CD4-positive, CD25-positive, alpha-beta regulatory T cell (primary cell): ENCODE results near the gene GUCY1B1. TPM values are rescaled to one million over a fixed set of nuclear protein-coding genes. Genes with fewer than 3 reads are reported as not detected.

ENCODE experiments used
- ATAC-seq, 2 donors: fragments of 150-1000 bp; cut with Tn5 transposase; one replicate each; pipeline ENCODE4 v1.10.0; 2021; ENCODE audit warnings: low read depth in 2 of 2, moderate number of reproducible peaks in 2 of 2, moderate library complexity in 1 of 2
- DNase-seq, 3 donors: peaks; one replicate each; pipeline versions ENCODE4 v3.0.0 to v3.0.0-alpha.2; 2012 to 2022; ENCODE audit warnings: mixed read lengths in 1 of 3
- H3K27ac ChIP-seq: one replicate; pipeline ENCODE4 v1.7.0; 2013; ENCODE audit warnings: mild to moderate bottlenecking, low read length; ENCODE audit not compliant: insufficient read depth, poor library complexity, severe bottlenecking
- H3K27me3 ChIP-seq: one replicate; pipeline ENCODE4 v1.7.0; 2013; ENCODE audit warnings: low read length; ENCODE audit not compliant: control insufficient read depth, insufficient read depth
- H3K36me3 ChIP-seq: one replicate; pipeline ENCODE4 v1.7.0; 2013; ENCODE audit warnings: mild to moderate bottlenecking, low read length, moderate library complexity; ENCODE audit not compliant: control insufficient read depth, insufficient read depth
- H3K4me1 ChIP-seq: 2 replicates; pipeline ENCODE4 v1.7.0; 2013; ENCODE audit warnings: mild to moderate bottlenecking, low read length; ENCODE audit not compliant: insufficient read depth, control insufficient read depth, poor library complexity, severe bottlenecking
- H3K4me3 ChIP-seq: one replicate; pipeline ENCODE4 v1.7.0; 2013; ENCODE audit warnings: low read depth, mild to moderate bottlenecking, low read length, moderate library complexity
- H3K9me3 ChIP-seq, 2 experiments: 1 replicate in 1 of 2; 2 replicates in 1 of 2; pipeline ENCODE4 v1.7.0; 2013; ENCODE audit warnings: low read length in 2 of 2, mild to moderate bottlenecking in 1 of 2, moderate library complexity in 1 of 2; ENCODE audit not compliant: control insufficient read depth in 2 of 2
- H3K27ac Mint-ChIP-seq, 3 donors: one replicate each; pipeline ENCODE4 v1.8.0; 2020 to 2022; ENCODE audit warnings: mild to moderate bottlenecking in 3 of 3, mixed read lengths in 3 of 3, moderate library complexity in 2 of 3
- H3K27me3 Mint-ChIP-seq: one replicate; pipeline ENCODE4 v1.8.0; 2022; ENCODE audit warnings: mild to moderate bottlenecking, mixed read lengths
- H3K36me3 Mint-ChIP-seq: one replicate; pipeline ENCODE4 v1.8.0; 2020; ENCODE audit warnings: mixed read lengths
- H3K4me1 Mint-ChIP-seq, 4 donors: one replicate each; pipeline ENCODE4 v1.8.0; 2020 to 2022; ENCODE audit warnings: mixed read lengths in 4 of 4, mild to moderate bottlenecking in 1 of 4
- H3K4me3 Mint-ChIP-seq, 4 donors: one replicate each; pipeline ENCODE4 v1.8.0; 2020 to 2022; ENCODE audit warnings: mild to moderate bottlenecking in 4 of 4, mixed read lengths in 4 of 4, moderate library complexity in 3 of 4
- H3K9me3 Mint-ChIP-seq, 7 donors: one replicate each; pipeline ENCODE4 v1.8.0; 2020 to 2022; ENCODE audit warnings: mixed read lengths in 7 of 7, mild to moderate bottlenecking in 3 of 7, moderate library complexity in 2 of 7
- polyA plus RNA-seq, 4 donors: library from polyadenylated mRNA; unstranded; fragments of 300-500 nt; fragmentation: Illumina TruSeq; gene quantifications; one replicate each; pipeline ENCODE4 v1.2.3, GENCODE V29; 2021
- total RNA-seq: library from RNA; stranded (reverse); gene quantifications from one replicate; pipeline ENCODE4 v1.2.3, GENCODE V29; 2022

Gene GUCY1B1
- total and polyA plus RNA-seq, 5 donors from 2014 or later = 0.12 to 2.5 (median 0.16) TPM; not detected in 2

- H3K4me3 ChIP-seq = no peak overlapping the region
- H3K36me3 Mint-ChIP-seq = no peaks in the 10 kb centered on the region
- peaks cover 19% of the 10 kb centered on the region for H3K27me3 Mint-ChIP-seq
- H3K4me3 Mint-ChIP-seq = no peak overlapping the region
- H3K4me1 Mint-ChIP-seq = peaks cover 0 to 4% (median 0%) of the 10 kb centered on the region in 4 donors
- H3K27ac Mint-ChIP-seq = no peak overlapping the region
- peaks cover 8% of the 10 kb centered on the region for H3K4me1 ChIP-seq
- no peaks in the 10 kb centered on the region for H3K9me3 ChIP-seq
- DNase-seq (no peak), ATAC-seq (no peak)
- peaks cover 0 to 5% (median 0%) of the 10 kb centered on the region in 7 donors for H3K9me3 Mint-ChIP-seq
- no peak overlapping the region for H3K27ac ChIP-seq
- no peaks in the 10 kb centered on the region for H3K36me3 ChIP-seq
- H3K27me3 ChIP-seq = peaks cover 15% of the 10 kb centered on the region
Observed at GRCh38 chr4:155762334-155762733, 3.5 kb downstream of the GUCY1B1 start.

- H3K36me3 ChIP-seq = no peaks in the 10 kb centered on the region
- peaks cover 8% of the 10 kb centered on the region for H3K27me3 ChIP-seq
- H3K9me3 ChIP-seq = no peaks in the 10 kb centered on the region
- DNase-seq = no peak
- peaks cover 0 to 5% (median 0%) of the 10 kb centered on the region in 7 donors for H3K9me3 Mint-ChIP-seq
- H3K4me3 Mint-ChIP-seq = no peak overlapping the region
- peaks cover 8% of the 10 kb centered on the region for H3K27me3 Mint-ChIP-seq
- H3K4me1 ChIP-seq = peaks cover 8% of the 10 kb centered on the region
- no peak overlapping the region for H3K27ac ChIP-seq
- no peak for ATAC-seq
- no peak overlapping the region for H3K27ac Mint-ChIP-seq
- H3K36me3 Mint-ChIP-seq = no peaks in the 10 kb centered on the region
- H3K4me3 ChIP-seq = no peak overlapping the region
- peaks cover 0 to 2% (median 0%) of the 10 kb centered on the region in 4 donors for H3K4me1 Mint-ChIP-seq
Observed at GRCh38 chr4:155763551-155763950, 4.7 kb downstream of the GUCY1B1 start.

- Mint-ChIP-seq H3K27ac (no peak overlapping the region), H3K36me3 (no peaks in the 10 kb centered on the region), H3K9me3 (peaks cover 0 to 7% (median 0%) of the 10 kb centered on the region in 7 donors), H3K27me3 (peaks cover 6% of the 10 kb centered on the region), H3K4me1 (no peaks in the 10 kb centered on the region), H3K4me3 (no peak overlapping the region)
- H3K4me1 ChIP-seq = no peaks in the 10 kb centered on the region
- DNase-seq (no peak), ATAC-seq (no peak)
- H3K27ac ChIP-seq = no peak overlapping the region
- H3K9me3 ChIP-seq = no peaks in the 10 kb centered on the region
- H3K27me3 ChIP-seq = peaks cover 7% of the 10 kb centered on the region
- no peaks in the 10 kb centered on the region for H3K36me3 ChIP-seq
- H3K4me3 ChIP-seq = no peak overlapping the region
Observed at GRCh38 chr4:155765149-155765548, 6.3 kb downstream of the GUCY1B1 start.

GRCh38 chr4:155766622-155767021 is 7.8 kb downstream of the GUCY1B1 start:
- no peak overlapping the region for H3K4me3 ChIP-seq
- no peaks in the 10 kb centered on the region for H3K36me3 Mint-ChIP-seq
- no peaks in the 10 kb centered on the region for H3K27me3 ChIP-seq
- H3K9me3 Mint-ChIP-seq = peaks cover 0 to 4% (median 0%) of the 10 kb centered on the region in 7 donors
- no peak overlapping the region for H3K4me3 Mint-ChIP-seq
- H3K36me3 ChIP-seq = no peaks in the 10 kb centered on the region
- H3K9me3 ChIP-seq = no peaks in the 10 kb centered on the region
- H3K4me1 ChIP-seq = no peaks in the 10 kb centered on the region
- DNase-seq (no peak), ATAC-seq (no peak)
- H3K27ac Mint-ChIP-seq = no peak overlapping the region
- H3K27ac ChIP-seq = no peak overlapping the region
- no peaks in the 10 kb centered on the region for H3K27me3 Mint-ChIP-seq
- H3K4me1 Mint-ChIP-seq = no peaks in the 10 kb centered on the region

GRCh38 chr4:155768370-155768769 is 9.5 kb downstream of the GUCY1B1 start:
- no peaks in the 10 kb centered on the region for H3K4me1 ChIP-seq
- H3K27ac ChIP-seq = no peak overlapping the region
- Mint-ChIP-seq H3K27ac (no peak overlapping the region), H3K4me3 (no peak overlapping the region), H3K36me3 (no peaks in the 10 kb centered on the region), H3K27me3 (no peaks in the 10 kb centered on the region), H3K4me1 (no peaks in the 10 kb centered on the region), H3K9me3 (peaks cover 0 to 4% (median 0%) of the 10 kb centered on the region in 7 donors)
- no peak overlapping the region for H3K4me3 ChIP-seq
- no peak for ATAC-seq
- no peaks in the 10 kb centered on the region for H3K9me3 ChIP-seq
- no peaks in the 10 kb centered on the region for H3K36me3 ChIP-seq
- no peaks in the 10 kb centered on the region for H3K27me3 ChIP-seq
- no peak for DNase-seq

GRCh38 chr4:155769090-155769489 is 10.3 kb downstream of the GUCY1B1 start:
- ATAC-seq (no peak), DNase-seq (no peak)
- H3K9me3 ChIP-seq = no peaks in the 10 kb centered on the region
- no peak overlapping the region for H3K4me3 ChIP-seq
- no peaks in the 10 kb centered on the region for H3K27me3 Mint-ChIP-seq
- no peaks in the 10 kb centered on the region for H3K36me3 Mint-ChIP-seq
- H3K27ac Mint-ChIP-seq = no peak overlapping the region
- no peaks in the 10 kb centered on the region for H3K27me3 ChIP-seq
- H3K27ac ChIP-seq = no peak overlapping the region
- no peak overlapping the region for H3K4me3 Mint-ChIP-seq
- peaks cover 0 to 4% (median 0%) of the 10 kb centered on the region in 7 donors for H3K9me3 Mint-ChIP-seq
- no peaks in the 10 kb centered on the region for H3K4me1 Mint-ChIP-seq
- H3K36me3 ChIP-seq = no peaks in the 10 kb centered on the region
- H3K4me1 ChIP-seq = no peaks in the 10 kb centered on the region

- no peaks in the 10 kb centered on the region for H3K9me3 ChIP-seq
- H3K4me3 ChIP-seq = no peak overlapping the region
- no peak for DNase-seq
- H3K27ac Mint-ChIP-seq = no peak overlapping the region
- H3K4me1 Mint-ChIP-seq = no peaks in the 10 kb centered on the region
- peaks cover 0 to 3% (median 0%) of the 10 kb centered on the region in 7 donors for H3K9me3 Mint-ChIP-seq
- no peak overlapping the region for H3K27ac ChIP-seq
- no peaks in the 10 kb centered on the region for H3K4me1 ChIP-seq
- H3K36me3 Mint-ChIP-seq = no peaks in the 10 kb centered on the region
- H3K36me3 ChIP-seq = no peaks in the 10 kb centered on the region
- H3K27me3 ChIP-seq = no peaks in the 10 kb centered on the region
- H3K27me3 Mint-ChIP-seq = no peaks in the 10 kb centered on the region
- H3K4me3 Mint-ChIP-seq = no peak overlapping the region
- no peak for ATAC-seq
Observed at GRCh38 chr4:155772459-155773195, 13.8 kb downstream of the GUCY1B1 start.

GRCh38 chr4:155773196-155773800 is 14.5 kb downstream of the GUCY1B1 start:
- no peak overlapping the region for H3K4me3 ChIP-seq
- Mint-ChIP-seq H3K27ac (no peak overlapping the region), H3K9me3 (peaks cover 0 to 3% (median 0%) of the 10 kb centered on the region in 7 donors), H3K4me3 (no peak overlapping the region), H3K4me1 (no peaks in the 10 kb centered on the region), H3K27me3 (no peaks in the 10 kb centered on the region), H3K36me3 (no peaks in the 10 kb centered on the region)
- H3K27ac ChIP-seq = no peak overlapping the region
- H3K4me1 ChIP-seq = no peaks in the 10 kb centered on the region
- no peaks in the 10 kb centered on the region for H3K36me3 ChIP-seq
- DNase-seq (no peak), ATAC-seq (no peak)
- no peaks in the 10 kb centered on the region for H3K9me3 ChIP-seq
- no peaks in the 10 kb centered on the region for H3K27me3 ChIP-seq
